ENCODE measurements around the gene BAIAP2L2. TPM values are rescaled to one million over a fixed set of nuclear protein-coding genes. Genes with fewer than 3 reads are reported as not detected.
A peak's percentile ranks its signal among the peaks of the same experiment; 100 is the strongest.

BAIAP2L2 gene
- total and polyA plus RNA-seq, 2 experiments from 2014 or later, result 4.4 to 8.2 TPM

DNA sequence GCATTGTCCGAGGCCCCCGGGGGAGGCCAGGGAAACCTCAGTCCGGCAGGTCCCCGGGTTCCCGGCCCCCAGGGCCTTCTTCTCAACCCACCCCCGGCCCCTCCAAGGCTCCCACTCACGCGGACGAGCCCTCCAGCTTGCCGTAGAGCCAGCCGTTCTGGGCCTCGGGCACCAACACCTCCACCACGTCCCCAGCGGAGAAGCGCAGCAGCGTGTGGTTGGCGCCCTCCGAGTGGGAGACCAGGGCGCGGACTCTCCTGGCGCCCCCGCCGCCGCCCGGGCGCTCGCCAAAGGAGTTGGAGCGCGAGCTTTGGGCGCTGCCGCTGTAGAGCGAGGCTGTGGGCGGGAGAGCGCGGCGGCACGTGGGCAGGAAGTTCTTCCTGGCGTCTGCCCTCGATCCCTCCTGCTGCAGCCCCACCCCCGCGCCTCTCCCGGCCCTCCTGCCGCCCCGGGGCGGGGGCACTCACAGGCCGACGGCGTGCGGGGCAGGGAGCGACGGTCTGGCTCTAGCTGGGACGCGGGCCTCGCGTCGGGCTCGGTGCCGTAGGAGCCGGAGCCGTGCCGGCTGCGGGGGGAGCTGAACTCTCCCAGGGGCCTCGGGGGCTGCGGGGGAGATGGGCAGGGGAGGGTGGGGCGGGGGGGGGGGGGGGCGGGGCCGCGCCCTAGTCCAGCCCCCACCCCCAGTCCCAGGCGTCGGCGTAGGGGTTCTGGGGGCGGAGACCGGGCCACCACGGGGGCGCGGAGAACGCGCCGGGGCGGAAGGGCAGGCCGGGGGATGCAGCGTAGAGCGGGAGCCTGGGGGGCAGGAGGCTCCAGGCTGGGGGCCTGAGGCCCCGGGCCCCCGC, 21.6 kb downstream of the BAIAP2L2 start:
- Histone ChIP-seq H3K4me1 (ENCODE audit: insufficient read depth) (no peaks in the 10 kb centered on the region), H3K27ac (no peak overlapping the region), H3K36me3 (replicated peaks; ENCODE audit: insufficient read depth, low read depth) (no peaks in the 10 kb centered on the region), H3K27me3 (no peaks in the 10 kb centered on the region), H3K4me3 (no peak overlapping the region), H2AFZ (no peak overlapping the region), H4K20me1 (ENCODE audit: insufficient read depth, poor library complexity, severe bottlenecking) (no peaks in the 10 kb centered on the region), H3K9me2 (replicated peaks; ENCODE audit: insufficient read depth) (no peaks in the 10 kb centered on the region), H3K79me2 (no peaks in the 10 kb centered on the region), H3K9me3 (ENCODE audit: low read depth) (no peaks in the 10 kb centered on the region), H3K4me2 (peak overlapping the region; percentile 66)
- TF ChIP-seq EZH2phosphoT487 (IDR thresholded peaks at IDR 0.05; ENCODE audit: low read depth, severe bottlenecking, unreplicated experiment) (no peak), EZH2 (IDR thresholded peaks at IDR 0.05; ENCODE audit: borderline replicate concordance) (no peak)
- TF ChIP-seq, protein P1, sequence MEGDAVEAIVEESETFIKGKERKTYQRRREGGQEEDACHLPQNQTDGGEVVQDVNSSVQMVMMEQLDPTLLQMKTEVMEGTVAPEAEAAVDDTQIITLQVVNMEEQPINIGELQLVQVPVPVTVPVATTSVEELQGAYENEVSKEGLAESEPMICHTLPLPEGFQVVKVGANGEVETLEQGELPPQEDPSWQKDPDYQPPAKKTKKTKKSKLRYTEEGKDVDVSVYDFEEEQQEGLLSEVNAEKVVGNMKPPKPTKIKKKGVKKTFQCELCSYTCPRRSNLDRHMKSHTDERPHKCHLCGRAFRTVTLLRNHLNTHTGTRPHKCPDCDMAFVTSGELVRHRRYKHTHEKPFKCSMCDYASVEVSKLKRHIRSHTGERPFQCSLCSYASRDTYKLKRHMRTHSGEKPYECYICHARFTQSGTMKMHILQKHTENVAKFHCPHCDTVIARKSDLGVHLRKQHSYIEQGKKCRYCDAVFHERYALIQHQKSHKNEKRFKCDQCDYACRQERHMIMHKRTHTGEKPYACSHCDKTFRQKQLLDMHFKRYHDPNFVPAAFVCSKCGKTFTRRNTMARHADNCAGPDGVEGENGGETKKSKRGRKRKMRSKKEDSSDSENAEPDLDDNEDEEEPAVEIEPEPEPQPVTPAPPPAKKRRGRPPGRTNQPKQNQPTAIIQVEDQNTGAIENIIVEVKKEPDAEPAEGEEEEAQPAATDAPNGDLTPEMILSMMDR (IDR thresholded peaks at IDR 0.05; ENCODE audit: poor library complexity), result no peak
- no peak for DNase-seq (ENCODE audit: low spot score)
- WGBS (ENCODE audit: low lambda C conversion rate, missing lambda C conversion rate), result 32% methylated on average over 20 of the region's 85 CpGs

DNA sequence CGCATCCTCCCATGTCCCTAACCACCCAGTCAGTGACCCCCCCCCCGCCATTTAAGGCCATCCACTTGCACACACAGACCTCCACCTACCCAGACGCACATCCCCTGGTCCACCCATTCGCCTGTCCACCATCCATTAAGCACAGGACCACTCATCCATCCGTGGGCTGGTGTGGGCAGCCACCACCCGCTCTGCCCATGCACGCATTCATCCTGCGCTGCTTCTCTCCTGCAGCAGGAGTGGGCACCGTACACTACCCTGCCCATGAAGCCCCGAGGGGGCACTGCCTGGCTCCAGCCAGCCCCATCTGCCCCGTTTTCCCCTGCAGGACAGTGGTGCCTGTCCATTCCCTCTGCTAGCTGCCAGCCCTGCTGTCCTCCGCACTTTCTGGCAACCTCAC, 22.6 kb downstream of the BAIAP2L2 start:
- no peaks in the 10 kb centered on the region for H4K20me1 ChIP-seq (ENCODE audit: insufficient read depth, poor library complexity, severe bottlenecking)
- no peak overlapping the region for H3K4me2 ChIP-seq
- no peak for DNase-seq (ENCODE audit: low spot score)
- H3K79me2 ChIP-seq, result no peaks in the 10 kb centered on the region
- no peaks in the 10 kb centered on the region for H3K27me3 ChIP-seq
- TF ChIP-seq EZH2 (IDR thresholded peaks at IDR 0.05; ENCODE audit: borderline replicate concordance), result no peak
- TF ChIP-seq, protein P1 (IDR thresholded peaks at IDR 0.05; ENCODE audit: poor library complexity), result no peak
- TF ChIP-seq EZH2phosphoT487 (IDR thresholded peaks at IDR 0.05; ENCODE audit: low read depth, severe bottlenecking, unreplicated experiment), result no peak
- no peaks in the 10 kb centered on the region for H3K36me3 ChIP-seq (replicated peaks; ENCODE audit: insufficient read depth, low read depth)
- no peaks in the 10 kb centered on the region for H3K4me1 ChIP-seq (ENCODE audit: insufficient read depth)
- no peaks in the 10 kb centered on the region for H3K9me2 ChIP-seq (replicated peaks; ENCODE audit: insufficient read depth)
- no peak overlapping the region for H2AFZ ChIP-seq
- no peak overlapping the region for H3K27ac ChIP-seq
- 96% methylated on average over 11 of the region's 12 CpGs for WGBS (ENCODE audit: low lambda C conversion rate, missing lambda C conversion rate)
- no peak overlapping the region for H3K4me3 ChIP-seq
- no peaks in the 10 kb centered on the region for H3K9me3 ChIP-seq (ENCODE audit: low read depth)

DNA sequence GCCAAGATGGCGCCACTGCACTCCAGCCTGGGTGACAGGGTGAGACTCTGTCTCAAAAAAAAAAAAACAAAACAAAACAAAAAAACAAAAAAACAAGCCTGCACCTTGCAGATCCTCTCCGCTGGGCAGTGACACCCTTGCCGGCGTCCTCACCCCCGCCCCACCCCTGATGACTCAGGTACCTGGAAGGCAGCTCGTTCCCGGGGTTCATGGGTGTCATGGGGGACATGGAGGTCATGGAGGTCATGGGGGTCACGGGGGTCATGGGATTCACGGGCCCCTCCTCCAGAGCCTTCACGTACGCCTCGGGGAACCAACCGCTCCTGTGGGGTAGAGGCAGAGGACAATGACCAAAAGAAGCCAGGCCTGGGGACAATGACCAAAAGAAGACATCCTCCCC, 23.5 kb downstream of the BAIAP2L2 start:
- TF ChIP-seq, protein P1 (IDR thresholded peaks at IDR 0.05; ENCODE audit: poor library complexity), result no peak
- no peak for TF ChIP-seq EZH2phosphoT487 (IDR thresholded peaks at IDR 0.05; ENCODE audit: low read depth, severe bottlenecking, unreplicated experiment)
- TF ChIP-seq EZH2 (IDR thresholded peaks at IDR 0.05; ENCODE audit: borderline replicate concordance), result no peak
- Histone ChIP-seq H3K9me3 (ENCODE audit: low read depth) (no peaks in the 10 kb centered on the region), H3K9me2 (replicated peaks; ENCODE audit: insufficient read depth) (no peaks in the 10 kb centered on the region), H4K20me1 (ENCODE audit: insufficient read depth, poor library complexity, severe bottlenecking) (no peaks in the 10 kb centered on the region), H3K36me3 (replicated peaks; ENCODE audit: insufficient read depth, low read depth) (no peaks in the 10 kb centered on the region), H3K27me3 (peaks cover 9% of the 10 kb centered on the region), H3K4me2 (no peak overlapping the region), H3K27ac (no peak overlapping the region), H3K4me1 (ENCODE audit: insufficient read depth) (no peaks in the 10 kb centered on the region), H3K79me2 (no peaks in the 10 kb centered on the region), H3K4me3 (no peak overlapping the region), H2AFZ (no peak overlapping the region)
- DNase-seq (ENCODE audit: low spot score), result no peak
- 92% methylated on average over 13 of the region's 13 CpGs for WGBS (ENCODE audit: low lambda C conversion rate, missing lambda C conversion rate)

All from hepatocyte (in vitro differentiated cells).